Left lung (tissue), 14 donors: ENCODE results near the gene DTX4. TPM values are rescaled to one million over a fixed set of nuclear protein-coding genes. Genes with fewer than 3 reads are reported as not detected.
A peak's percentile ranks its signal among the peaks of the same experiment; 100 is the strongest.
"Not testable (repeated sequence)": the region's sequence is repeated elsewhere in the genome, so short reads cannot be mapped to it uniquely, and the experiment has no call there.

Experiments used
- ATAC-seq: fragments of 200-7000 bp; cut with Tn5 transposase; one replicate; pipeline ENCODE4 v1.9.1; 2020; ENCODE audit warnings: moderate library complexity
- DNase-seq, 4 donors: peaks; one replicate each; pipeline ENCODE4 v3.0.0-alpha.2; 2013 to 2020
- H3K27ac ChIP-seq, 2 donors: fragments of 200-600 bp; sonication (generic) in 1 of 2; one replicate each; pipeline versions ENCODE4 v1.5.0 to v1.8.0; 2020 to 2021
- H3K27me3 ChIP-seq, 2 donors: fragments of 200-600 bp; sonication (generic) in 1 of 2; one replicate each; pipeline versions ENCODE4 v1.5.0 to v1.8.0; 2020 to 2021
- H3K36me3 ChIP-seq, 2 donors: fragments of 200-600 bp; sonication (generic) in 1 of 2; one replicate each; pipeline versions ENCODE4 v1.5.0 to v1.8.0; 2020 to 2021
- H3K4me1 ChIP-seq, 2 donors: fragments of 200-600 bp; one replicate each; pipeline ENCODE4 v1.8.0; 2021
- H3K4me3 ChIP-seq, 2 donors: fragments of 200-600 bp; sonication (generic) in 1 of 2; one replicate each; pipeline versions ENCODE4 v1.5.0 to v1.8.0; 2020 to 2021; ENCODE audit warnings: mild to moderate bottlenecking in 1 of 2
- H3K9me3 ChIP-seq, 2 donors: fragments of 200-600 bp; sonication (generic) in 1 of 2; one replicate each; pipeline versions ENCODE4 v1.5.0 to v1.8.0; 2020 to 2021
- CTCF ChIP-seq, 2 donors: fragments of 200-600 bp; sonication (generic) in 1 of 2; IDR thresholded peaks; one replicate each; pipeline versions ENCODE4 v1.5.0 to v1.8.0; 2021; ENCODE audit warnings: antibody characterized with exemption in 2 of 2
- intact Hi-C, 2 donors: fragments of 100-400 bp; cut with DNase I; formaldehyde crosslinking; loops; one replicate each; pipeline versions ENCODE4 v1.11.2 to v1.14.2; 2022
- long read RNA-seq, 12 donors: library from polyadenylated mRNA in 2 of 12; unstranded in 2 of 12; transcript quantifications; one replicate each; pipeline ENCODE4 v2.0.0 and lab custom pipeline, GENCODE V29; 2019 to 2026
- polyA plus RNA-seq, 6 donors: library from polyadenylated mRNA; unstranded; fragments of 120-200 nt; gene quantifications; one replicate each; pipeline ENCODE4 v1.2.1, GENCODE V29; 2013; ENCODE audit not compliant: insufficient read length in 6 of 6
- total RNA-seq, 2 donors: library from RNA; stranded (reverse); fragmentation: NEBNext Ultra II Directional; extraction: Animal tissue kit (Norgen Biotek cat#: 25700); gene quantifications; one replicate each; pipeline ENCODE4 v1.2.1, GENCODE V29; 2021
- donor health status: DM: no; HTN: yes; CAD: no.
- donor health status: DM: no; HTN: no; CAD: no.

The DTX4 gene
- 10 to 100 TPM; 33.2 to 43.4 TPM for total RNA-seq
- 10 to 100 TPM; 65.0 to 74.9 (median 70.0) TPM for polyA plus RNA-seq
- long read RNA-seq, donor 1, full-length matches to known transcripts, result 16 of 174 reads
- long read RNA-seq, donor 1, partial matches to known transcripts, result 158 of 174 reads
- long read RNA-seq, donor 1, other reads (novel, unspliced or antisense), result 0 of 174 reads
- long read RNA-seq, donor 2, full-length matches to known transcripts, result 11 of 25 reads
- long read RNA-seq, donor 2, partial matches to known transcripts, result 14 of 25 reads
- long read RNA-seq, donor 2, other reads (novel, unspliced or antisense), result 0 of 25 reads
- long read RNA-seq, donor 3, full-length matches to known transcripts, result 8 of 88 reads
- long read RNA-seq, donor 3, partial matches to known transcripts, result 80 of 88 reads
- long read RNA-seq, donor 3, other reads (novel, unspliced or antisense), result 0 of 88 reads
- long read RNA-seq, donor 4, partial matches to known transcripts, result 0 of 3 reads
- long read RNA-seq, donor 4, other reads (novel, unspliced or antisense), result 3 of 3 reads
- long read RNA-seq, donor 5, full-length matches to known transcripts, result 6 of 30 reads
- long read RNA-seq, donor 5, partial matches to known transcripts, result 24 of 30 reads
- long read RNA-seq, donor 5, other reads (novel, unspliced or antisense), result 0 of 30 reads
- long read RNA-seq, donor 6, full-length matches to known transcripts, result 11 of 23 reads
- long read RNA-seq, donor 6, partial matches to known transcripts, result 12 of 23 reads
- long read RNA-seq, donor 6, other reads (novel, unspliced or antisense), result 0 of 23 reads
- long read RNA-seq, donor 7, partial matches to known transcripts, result 7 of 10 reads
- long read RNA-seq, donor 7, other reads (novel, unspliced or antisense), result 0 of 10 reads
- long read RNA-seq, donor 8, full-length matches to known transcripts, result 11 of 23 reads
- long read RNA-seq, donor 8, partial matches to known transcripts, result 12 of 23 reads
- long read RNA-seq, donor 8, other reads (novel, unspliced or antisense), result 0 of 23 reads
- long read RNA-seq, donor 9, result 0 reads
- long read RNA-seq, donor 10, partial matches to known transcripts, result 0 of 1 reads
- long read RNA-seq, donor 10, other reads (novel, unspliced or antisense), result 1 of 1 reads
- long read RNA-seq, donor 11, full-length matches to known transcripts, result 10 of 249 reads
- long read RNA-seq, donor 11, partial matches to known transcripts, result 239 of 249 reads
- long read RNA-seq, donor 11, other reads (novel, unspliced or antisense), result 0 of 249 reads
- long read RNA-seq, donor 12, full-length matches to known transcripts, result 7 of 12 reads
- long read RNA-seq, donor 12, partial matches to known transcripts, result 5 of 12 reads
- long read RNA-seq, donor 12, other reads (novel, unspliced or antisense), result 0 of 12 reads

GRCh38 chr11:59171508-59172322 lies at the start of gene DTX4:
TSS of gene DTX4 (plus strand) at chr11:59172132. CDS start at chr11:59172596, 464 bp downstream.
- peaks cover 0 to 18% of the 10 kb centered on the region in 2 donors for H3K27me3 ChIP-seq
- peak; percentile 89 to 97 (median 96) for DNase-seq
- peak within 1 kb of the TSS; percentile 59 to 64 for H3K4me3 ChIP-seq
- intact Hi-C loops, result loop anchor here in 1 of 2 donors (2.0 to 5.0 kb wide), 2 partner anchors 36 to 113 kb away; no protein-coding TSS in a partner anchor
- H3K4me1 ChIP-seq, result peaks cover 0 to 29% of the 10 kb centered on the region in 2 donors
- peak; percentile 87 for ATAC-seq
- H3K36me3 ChIP-seq, result no peaks in the 10 kb centered on the region
- peak; percentile 76 to 92 for TF ChIP-seq CTCF (IDR thresholded peaks at IDR 0.05)
- no peaks in the 10 kb centered on the region for H3K9me3 ChIP-seq
- peak within 1 kb of the TSS; percentile 75 to 81 for H3K27ac ChIP-seq

- intact Hi-C loops, result loop anchor here in 1 of 2 donors (5.0 kb wide), 1 partner anchor 34 kb away; no protein-coding TSS in a partner anchor
- DNase-seq, result peak; percentile 69 to 95 (median 84)
- H3K36me3 ChIP-seq, result peaks cover 0 to 44% of the 10 kb centered on the region in 2 donors
These were observed 36.1 kb upstream of the DTX4 start for GRCh38 chr11:59135648-59136461.

GRCh38 chr11:59136551-59136950 lies 35.4 kb upstream of the DTX4 start:
- Histone ChIP-seq H3K36me3 (peaks cover 0 to 38% of the 10 kb centered on the region in 2 donors), H3K4me1 (peaks cover 0 to 14% of the 10 kb centered on the region in 2 donors)
- DNase-seq, ATAC-seq, H3K9me3 ChIP-seq, H3K27me3 ChIP-seq, H3K4me3 ChIP-seq, H3K27ac ChIP-seq: not testable (repeated sequence)
- intact Hi-C loops, result loop anchor here in 1 of 2 donors (5.0 kb wide), 1 partner anchor 34 kb away; no protein-coding TSS in a partner anchor

More at GRCh38 chr11:59135648-59136461, 36.1 kb upstream of the DTX4 start:
- Histone ChIP-seq H3K27ac (no peak overlapping the region), H3K4me3 (no peak overlapping the region), H3K4me1 (peaks cover 0 to 7% of the 10 kb centered on the region in 2 donors), H3K9me3 (peaks cover 0 to 17% of the 10 kb centered on the region in 2 donors), H3K27me3 (no peaks in the 10 kb centered on the region)
- peak; percentile 94 to 96 for TF ChIP-seq CTCF (IDR thresholded peaks at IDR 0.05)
- peak; percentile 100 for ATAC-seq

- no peak for TF ChIP-seq CTCF (IDR thresholded peaks at IDR 0.05)
- H3K9me3 ChIP-seq, result peaks cover 0 to 4% of the 10 kb centered on the region in 2 donors
- intact Hi-C loops, result loop anchor here in 1 of 2 donors (5.0 kb wide), 1 partner anchor 35 kb away; no protein-coding TSS in a partner anchor
- H3K27ac ChIP-seq, result no peak overlapping the region
- no peaks in the 10 kb centered on the region for H3K27me3 ChIP-seq
- peaks cover 0 to 32% of the 10 kb centered on the region in 2 donors for H3K36me3 ChIP-seq
- ATAC-seq (no peak), DNase-seq (peak in 1 of 4 donors; percentile 58)
- peaks cover 0 to 21% of the 10 kb centered on the region in 2 donors for H3K4me1 ChIP-seq
- no peak overlapping the region for H3K4me3 ChIP-seq
These were observed 34.7 kb upstream of the DTX4 start for GRCh38 chr11:59137190-59137589.
